Measurements from ENCODE around the gene NCKAP5.

The NCKAP5 gene

DNA sequence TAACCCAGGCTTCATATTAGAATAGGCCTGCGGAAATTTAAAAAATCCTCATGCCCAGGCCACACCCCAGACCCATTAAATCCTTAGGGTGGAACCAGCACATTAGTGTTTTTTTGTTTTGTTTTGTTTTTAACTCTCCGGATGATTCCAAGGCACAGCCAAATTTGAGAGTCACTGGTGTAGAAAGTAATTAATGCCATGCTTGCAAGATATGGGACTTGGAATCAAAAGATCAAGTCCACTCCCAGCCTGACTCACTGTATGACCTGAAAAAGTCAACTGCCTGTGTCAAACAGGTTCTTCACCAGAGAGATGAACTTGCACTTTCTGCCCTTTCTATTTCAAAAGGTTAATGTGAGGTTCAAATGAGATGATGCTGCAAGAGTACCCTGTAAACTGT is 588.0 kb downstream of the NCKAP5 start:
- DNase-seq = no peak
- H3K4me1 ChIP-seq (ENCODE audit: insufficient read depth, low read length) = no peaks in the 10 kb centered on the region
- no peaks in the 10 kb centered on the region for H3K9me3 ChIP-seq (ENCODE audit: insufficient read depth, low read length, severe bottlenecking)
- no peaks in the 10 kb centered on the region for H3K36me3 ChIP-seq (ENCODE audit: insufficient read depth, low read length)
- H3K9ac ChIP-seq (ENCODE audit: low read depth, low read length) = no peak overlapping the region
- no peak overlapping the region for H3K4me3 ChIP-seq (ENCODE audit: low read depth in 1 of 2, low read length in 2 of 2)
- no peak for ATAC-seq (ENCODE audit: insufficient read depth, low read depth)
- H3K27ac ChIP-seq (ENCODE audit: low read length) = no peak overlapping the region
- TF ChIP-seq EZH2 (IDR thresholded peaks at IDR 0.05; ENCODE audit: borderline replicate concordance, low read depth, low read length, severe bottlenecking) = no peak
- TF ChIP-seq, protein P1, sequence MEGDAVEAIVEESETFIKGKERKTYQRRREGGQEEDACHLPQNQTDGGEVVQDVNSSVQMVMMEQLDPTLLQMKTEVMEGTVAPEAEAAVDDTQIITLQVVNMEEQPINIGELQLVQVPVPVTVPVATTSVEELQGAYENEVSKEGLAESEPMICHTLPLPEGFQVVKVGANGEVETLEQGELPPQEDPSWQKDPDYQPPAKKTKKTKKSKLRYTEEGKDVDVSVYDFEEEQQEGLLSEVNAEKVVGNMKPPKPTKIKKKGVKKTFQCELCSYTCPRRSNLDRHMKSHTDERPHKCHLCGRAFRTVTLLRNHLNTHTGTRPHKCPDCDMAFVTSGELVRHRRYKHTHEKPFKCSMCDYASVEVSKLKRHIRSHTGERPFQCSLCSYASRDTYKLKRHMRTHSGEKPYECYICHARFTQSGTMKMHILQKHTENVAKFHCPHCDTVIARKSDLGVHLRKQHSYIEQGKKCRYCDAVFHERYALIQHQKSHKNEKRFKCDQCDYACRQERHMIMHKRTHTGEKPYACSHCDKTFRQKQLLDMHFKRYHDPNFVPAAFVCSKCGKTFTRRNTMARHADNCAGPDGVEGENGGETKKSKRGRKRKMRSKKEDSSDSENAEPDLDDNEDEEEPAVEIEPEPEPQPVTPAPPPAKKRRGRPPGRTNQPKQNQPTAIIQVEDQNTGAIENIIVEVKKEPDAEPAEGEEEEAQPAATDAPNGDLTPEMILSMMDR (IDR thresholded peaks at IDR 0.05; ENCODE audit: borderline replicate concordance, extremely low read depth, low read length, poor library complexity, severe bottlenecking) = no peak
- no peaks in the 10 kb centered on the region for H4K20me1 ChIP-seq (ENCODE audit: insufficient read depth, low read length)
- no peaks in the 10 kb centered on the region for H3K79me2 ChIP-seq (ENCODE audit: insufficient read depth, low read length)
- peaks cover 5% of the 10 kb centered on the region for H3K27me3 ChIP-seq (ENCODE audit: insufficient read depth, low read length, poor library complexity)
- no peak overlapping the region for H2AFZ ChIP-seq (ENCODE audit: low read depth, low read length)
- H3K4me2 ChIP-seq (ENCODE audit: insufficient read depth, low read length) = no peak overlapping the region

- no peaks in the 10 kb centered on the region for H3K36me3 ChIP-seq (ENCODE audit: insufficient read depth, low read length)
- H3K27ac ChIP-seq (ENCODE audit: low read length) = no peak overlapping the region
- no peak for TF ChIP-seq EZH2 (IDR thresholded peaks at IDR 0.05; ENCODE audit: borderline replicate concordance, low read depth, low read length, severe bottlenecking)
- TF ChIP-seq, protein P1 (IDR thresholded peaks at IDR 0.05; ENCODE audit: borderline replicate concordance, extremely low read depth, low read length, poor library complexity, severe bottlenecking) = no peak
- H3K27me3 ChIP-seq (ENCODE audit: insufficient read depth, low read length, poor library complexity) = peaks cover 5% of the 10 kb centered on the region
- H3K4me1 ChIP-seq (ENCODE audit: insufficient read depth, low read length) = no peaks in the 10 kb centered on the region
- H3K79me2 ChIP-seq (ENCODE audit: insufficient read depth, low read length) = no peaks in the 10 kb centered on the region
- no peaks in the 10 kb centered on the region for H3K9me3 ChIP-seq (ENCODE audit: insufficient read depth, low read length, severe bottlenecking)
- ATAC-seq (ENCODE audit: insufficient read depth, low read depth) (no peak), DNase-seq (no peak)
- no peak overlapping the region for H2AFZ ChIP-seq (ENCODE audit: low read depth, low read length)
- no peak overlapping the region for H3K4me3 ChIP-seq (ENCODE audit: low read depth in 1 of 2, low read length in 2 of 2)
- no peak overlapping the region for H3K9ac ChIP-seq (ENCODE audit: low read depth, low read length)
- H4K20me1 ChIP-seq (ENCODE audit: insufficient read depth, low read length) = no peaks in the 10 kb centered on the region
- H3K4me2 ChIP-seq (ENCODE audit: insufficient read depth, low read length) = no peak overlapping the region
These were observed 588.7 kb downstream of the NCKAP5 start for GRCh38 chr2:132979339-132980093.

- H3K27me3 ChIP-seq (ENCODE audit: insufficient read depth, low read length, poor library complexity) = peaks cover 5% of the 10 kb centered on the region
- H3K4me1 ChIP-seq (ENCODE audit: insufficient read depth, low read length) = no peaks in the 10 kb centered on the region
- no peaks in the 10 kb centered on the region for H3K9me3 ChIP-seq (ENCODE audit: insufficient read depth, low read length, severe bottlenecking)
- DNase-seq (no peak), ATAC-seq (ENCODE audit: insufficient read depth, low read depth) (no peak)
- H3K4me2 ChIP-seq (ENCODE audit: insufficient read depth, low read length) = no peak overlapping the region
- H3K27ac ChIP-seq (ENCODE audit: low read length) = no peak overlapping the region
- no peaks in the 10 kb centered on the region for H4K20me1 ChIP-seq (ENCODE audit: insufficient read depth, low read length)
- TF ChIP-seq, protein P1 (IDR thresholded peaks at IDR 0.05; ENCODE audit: borderline replicate concordance, extremely low read depth, low read length, poor library complexity, severe bottlenecking) = no peak
- no peak for TF ChIP-seq EZH2 (IDR thresholded peaks at IDR 0.05; ENCODE audit: borderline replicate concordance, low read depth, low read length, severe bottlenecking)
- H3K9ac ChIP-seq (ENCODE audit: low read depth, low read length) = no peak overlapping the region
- H3K36me3 ChIP-seq (ENCODE audit: insufficient read depth, low read length) = no peaks in the 10 kb centered on the region
- no peaks in the 10 kb centered on the region for H3K79me2 ChIP-seq (ENCODE audit: insufficient read depth, low read length)
- H2AFZ ChIP-seq (ENCODE audit: low read depth, low read length) = no peak overlapping the region
- H3K4me3 ChIP-seq (ENCODE audit: low read depth in 1 of 2, low read length in 2 of 2) = no peak overlapping the region
These were observed 589.4 kb downstream of the NCKAP5 start for GRCh38 chr2:132978840-132979239.

All from DND-41 (cell line).